ENCODE measurements around the gene SELENOT. TPM values are rescaled to one million over a fixed set of nuclear protein-coding genes. Genes with fewer than 3 reads are reported as not detected.
"Not testable (repeated sequence)": the region's sequence is repeated elsewhere in the genome, so short reads cannot be mapped to it uniquely, and the experiment has no call there.

The SELENOT gene
- total RNA-seq, 1 experiment from 2014 or later = 103 TPM

GRCh38 chr3:150607267-150608065, 4.3 kb downstream of the SELENOT start:
- peak; percentile 31 for DNase-seq (ENCODE audit: low spot score)

GRCh38 chr3:150609988-150610387, 6.9 kb downstream of the SELENOT start:
- DNase-seq (ENCODE audit: low spot score) = no peak

- DNase-seq (ENCODE audit: low spot score) = no peak
Measured at GRCh38 chr3:150610785-150611184, 7.7 kb downstream of the SELENOT start.

GRCh38 chr3:150611666-150612065, 8.5 kb downstream of the SELENOT start:
- DNase-seq (ENCODE audit: low spot score) = no peak

- no peak for DNase-seq (ENCODE audit: low spot score)
Measured at GRCh38 chr3:150612494-150612893, 9.4 kb downstream of the SELENOT start.

GRCh38 chr3:150613034-150613433, 9.9 kb downstream of the SELENOT start:
- no peak for DNase-seq (ENCODE audit: low spot score)

- no peak for DNase-seq (ENCODE audit: low spot score)
Measured at GRCh38 chr3:150613709-150614480, 10.8 kb downstream of the SELENOT start.

GRCh38 chr3:150620002-150620689, 17.0 kb downstream of the SELENOT start:
- DNase-seq (ENCODE audit: low spot score) = no peak

GRCh38 chr3:150622955-150623354, 19.8 kb downstream of the SELENOT start:
- not testable (repeated sequence) for DNase-seq (ENCODE audit: low spot score)

- no peak for DNase-seq (ENCODE audit: low spot score)
Measured at GRCh38 chr3:150623945-150624344, 20.8 kb downstream of the SELENOT start.

- DNase-seq (ENCODE audit: low spot score) = no peak
Measured at GRCh38 chr3:150626148-150626930, 23.2 kb downstream of the SELENOT start.

GRCh38 chr3:150627557-150627956, 24.4 kb downstream of the SELENOT start:
- no peak for DNase-seq (ENCODE audit: low spot score)

GRCh38 chr3:150631515-150632221, 28.5 kb downstream of the SELENOT start:
- no peak for DNase-seq (ENCODE audit: low spot score)

- no peak for DNase-seq (ENCODE audit: low spot score)
Measured at GRCh38 chr3:150635076-150635475, 32.0 kb downstream of the SELENOT start.

- DNase-seq (ENCODE audit: low spot score) = no peak
Measured at GRCh38 chr3:150635526-150635925, 32.4 kb downstream of the SELENOT start.

- DNase-seq (ENCODE audit: low spot score) = no peak
Measured at GRCh38 chr3:150636258-150636657, 33.1 kb downstream of the SELENOT start.

- DNase-seq (ENCODE audit: low spot score) = no peak
Measured at GRCh38 chr3:150639262-150639661, 36.1 kb downstream of the SELENOT start.

GRCh38 chr3:150640256-150640655, 37.1 kb downstream of the SELENOT start:
- no peak for DNase-seq (ENCODE audit: low spot score)

GRCh38 chr3:150653110-150653561, 50.0 kb downstream of the SELENOT start:
- no peak for DNase-seq (ENCODE audit: low spot score)

GRCh38 chr3:150656316-150656715, 53.2 kb downstream of the SELENOT start:
- DNase-seq (ENCODE audit: low spot score) = no peak
